Right lobe of liver (tissue), 4 donors: ENCODE data around the gene DCTN2.

ENCODE experiments used
- POLR2A ChIP-seq: fragments of 450-650 bp; IDR thresholded peaks from one replicate; pipeline ENCODE4 v1.6.1; 2017; ENCODE audit warnings: antibody characterized with exemption, mild to moderate bottlenecking
- TF ChIP-seq, protein P1 (sequence below), 4 donors: fragments of 200-600 bp in 3 of 4; fragments of 450-650 bp in 1 of 4; IDR thresholded peaks; one replicate each; pipeline versions ENCODE4 v1.5.1 to v1.8.0; 2016 to 2022; ENCODE audit warnings: antibody characterized with exemption in 4 of 4, mild to moderate bottlenecking in 2 of 4
- donor health status: DM: no; HTN: no; CAD: no.
- donor health status: DM: no; HTN: no; CAD: no.
- donor health status: DM: no; HTN: yes; CAD: no.

- TF ChIP-seq, protein P1, sequence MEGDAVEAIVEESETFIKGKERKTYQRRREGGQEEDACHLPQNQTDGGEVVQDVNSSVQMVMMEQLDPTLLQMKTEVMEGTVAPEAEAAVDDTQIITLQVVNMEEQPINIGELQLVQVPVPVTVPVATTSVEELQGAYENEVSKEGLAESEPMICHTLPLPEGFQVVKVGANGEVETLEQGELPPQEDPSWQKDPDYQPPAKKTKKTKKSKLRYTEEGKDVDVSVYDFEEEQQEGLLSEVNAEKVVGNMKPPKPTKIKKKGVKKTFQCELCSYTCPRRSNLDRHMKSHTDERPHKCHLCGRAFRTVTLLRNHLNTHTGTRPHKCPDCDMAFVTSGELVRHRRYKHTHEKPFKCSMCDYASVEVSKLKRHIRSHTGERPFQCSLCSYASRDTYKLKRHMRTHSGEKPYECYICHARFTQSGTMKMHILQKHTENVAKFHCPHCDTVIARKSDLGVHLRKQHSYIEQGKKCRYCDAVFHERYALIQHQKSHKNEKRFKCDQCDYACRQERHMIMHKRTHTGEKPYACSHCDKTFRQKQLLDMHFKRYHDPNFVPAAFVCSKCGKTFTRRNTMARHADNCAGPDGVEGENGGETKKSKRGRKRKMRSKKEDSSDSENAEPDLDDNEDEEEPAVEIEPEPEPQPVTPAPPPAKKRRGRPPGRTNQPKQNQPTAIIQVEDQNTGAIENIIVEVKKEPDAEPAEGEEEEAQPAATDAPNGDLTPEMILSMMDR (IDR thresholded peaks at IDR 0.05): no peak
- no peak for TF ChIP-seq POLR2A
Observed at GRCh38 chr12:57483466-57483865, 63.5 kb downstream of the DCTN2 start.
